GM21390 (cell line): ENCODE data around the gene TARP.
"Not testable (repeated sequence)": the region's sequence is repeated elsewhere in the genome, so short reads cannot be mapped to it uniquely, and the experiment has no call there.

Source experiments
- ATAC-seq: cut with Tn5 transposase; IDR thresholded peaks from one replicate; pipeline ENCODE4 v1.9.1; 2021; ENCODE audit not compliant: unreplicated experiment

The TARP gene

GRCh38 chr7:38299275-38299931 is 26.0 kb upstream of the TARP start:
- no peak for ATAC-seq

- ATAC-seq = peak; percentile 79
These were observed 22.8 kb upstream of the TARP start for GRCh38 chr7:38296059-38296857.

- ATAC-seq = no peak
These were observed 21.5 kb upstream of the TARP start for GRCh38 chr7:38294926-38295325.

GRCh38 chr7:38292442-38292841 is 19.0 kb upstream of the TARP start:
- no peak for ATAC-seq

GRCh38 chr7:38291650-38292049 is 18.2 kb upstream of the TARP start:
- ATAC-seq = no peak

GRCh38 chr7:38291117-38291647 is 17.7 kb upstream of the TARP start:
- no peak for ATAC-seq

GRCh38 chr7:38284553-38284952 is 11.1 kb upstream of the TARP start:
- ATAC-seq = no peak

- ATAC-seq = no peak
These were observed 10.4 kb upstream of the TARP start for GRCh38 chr7:38283809-38284208.

GRCh38 chr7:38283107-38283506 is 9.7 kb upstream of the TARP start:
- ATAC-seq = no peak

- ATAC-seq = no peak
These were observed 8.6 kb upstream of the TARP start for GRCh38 chr7:38282081-38282480.

GRCh38 chr7:38281266-38281665 is 7.8 kb upstream of the TARP start:
- ATAC-seq = no peak

GRCh38 chr7:38280707-38281106 is 7.3 kb upstream of the TARP start:
- ATAC-seq = no peak

- no peak for ATAC-seq
These were observed 6.6 kb upstream of the TARP start for GRCh38 chr7:38280000-38280399.

GRCh38 chr7:38276096-38276877 is 2.9 kb upstream of the TARP start:
- no peak for ATAC-seq

- no peak for ATAC-seq
These were observed 1.6 kb upstream of the TARP start for GRCh38 chr7:38274927-38275620.

- ATAC-seq = no peak
These were observed 1.1 kb upstream of the TARP start for GRCh38 chr7:38274486-38274885.

- ATAC-seq = not testable (repeated sequence)
These were observed 3.0 kb downstream of the TARP start for GRCh38 chr7:38270405-38270804.

- ATAC-seq = not testable (repeated sequence)
These were observed 3.6 kb downstream of the TARP start for GRCh38 chr7:38269704-38270346.

- peak; percentile 49 for ATAC-seq
These were observed 7.5 kb downstream of the TARP start for GRCh38 chr7:38265958-38266357.

- not testable (repeated sequence) for ATAC-seq
These were observed 8.8 kb downstream of the TARP start for GRCh38 chr7:38264602-38265001.
